Middle frontal gyrus (tissue), 1 donor: ENCODE results near the gene ZNF579.
"Not testable (repeated sequence)": the region's sequence is repeated elsewhere in the genome, so short reads cannot be mapped to it uniquely, and the experiment has no call there.

ENCODE experiments used
- DNase-seq: peaks from one replicate; pipeline ENCODE4 v3.0.0-alpha.2; 2015; ENCODE audit warnings: low spot score; ENCODE audit errors: extremely low spot score

ZNF579 gene

DNA sequence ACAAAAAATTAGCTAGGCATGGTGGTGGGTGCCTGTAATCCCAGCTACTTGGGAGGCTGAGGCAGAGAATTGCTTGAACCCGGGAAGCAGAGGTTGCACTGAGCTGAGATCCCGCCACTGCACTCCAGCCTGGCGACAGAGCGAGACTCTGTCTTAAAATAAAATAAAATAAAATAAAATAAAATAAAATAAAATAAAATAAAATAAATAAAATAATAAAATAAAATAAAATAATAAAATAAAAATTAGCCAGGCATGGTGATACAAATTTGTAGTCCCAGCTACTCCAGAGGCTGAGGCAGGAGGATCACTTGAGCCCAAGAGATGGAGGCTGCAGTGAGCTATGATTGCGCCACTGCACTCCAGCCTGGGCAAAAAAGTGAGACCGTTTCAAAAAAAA is 6.7 kb downstream of the ZNF579 start:
- DNase-seq, result not testable (repeated sequence)

DNA sequence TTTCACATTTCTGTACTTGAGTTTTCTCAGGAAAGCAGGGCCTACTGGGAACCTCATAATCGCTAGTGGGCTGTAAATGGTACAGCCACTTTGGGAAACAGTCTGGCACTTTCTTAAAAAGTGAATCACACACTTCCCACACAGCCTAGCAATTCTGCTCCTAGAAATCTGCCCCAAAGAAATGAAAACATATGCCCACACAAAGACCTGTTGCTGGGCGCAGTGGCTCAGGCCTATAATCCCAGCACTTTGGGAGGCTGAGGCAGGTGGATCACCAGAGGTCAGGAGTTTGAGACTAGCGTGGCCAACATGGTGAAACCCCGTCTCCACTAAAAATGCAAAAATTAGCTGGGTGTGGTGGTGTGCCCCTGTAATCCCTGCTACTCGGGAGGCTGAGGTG is 11.2 kb downstream of the ZNF579 start:
- not testable (repeated sequence) for DNase-seq

DNA sequence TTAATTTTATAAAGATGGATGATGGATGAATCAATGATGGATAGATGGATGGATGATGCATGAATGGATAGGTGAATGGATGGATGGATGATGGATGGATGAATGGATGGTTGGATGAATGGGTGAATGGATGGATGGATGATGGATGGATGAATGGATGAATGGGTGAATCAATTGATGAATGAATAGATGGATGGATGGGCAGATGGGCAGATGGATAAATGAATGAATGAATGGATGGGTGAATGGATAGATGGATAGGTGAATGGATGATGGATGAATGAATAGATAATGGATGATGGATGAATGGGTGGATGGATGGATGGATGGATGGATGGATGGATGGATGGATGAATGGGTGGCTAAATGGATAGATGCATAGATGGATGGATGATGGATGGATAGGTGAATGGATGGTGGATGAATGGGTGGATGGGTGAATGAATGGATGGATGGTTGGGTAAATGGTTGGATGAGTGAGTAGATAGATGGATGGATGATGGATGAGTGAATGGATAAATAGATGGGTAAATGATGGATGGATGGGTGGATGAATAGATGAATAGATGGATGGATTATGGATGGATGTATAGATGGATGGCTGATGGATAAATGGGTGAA is 12.8 kb downstream of the ZNF579 start:
- no peak for DNase-seq

DNA sequence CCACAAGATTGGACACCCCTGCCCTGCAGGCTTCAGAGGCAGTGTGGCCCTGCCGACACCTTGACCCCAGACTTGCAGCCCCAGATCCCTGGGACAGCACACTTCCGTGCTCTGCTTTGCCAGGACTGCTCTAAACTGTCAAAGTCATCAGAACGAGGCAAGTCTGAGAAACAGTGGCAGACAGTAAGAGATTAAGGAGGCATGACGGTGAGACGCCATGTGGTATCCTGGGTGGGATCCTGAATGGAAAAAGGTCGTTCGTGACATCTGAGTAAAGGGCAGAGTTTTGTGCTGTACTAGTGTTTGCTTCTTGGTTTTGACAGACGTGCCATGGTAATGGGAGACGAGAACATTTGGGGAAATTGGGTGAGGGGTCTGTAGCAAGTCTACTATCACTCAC is 13.8 kb downstream of the ZNF579 start:
- DNase-seq, result no peak

DNA sequence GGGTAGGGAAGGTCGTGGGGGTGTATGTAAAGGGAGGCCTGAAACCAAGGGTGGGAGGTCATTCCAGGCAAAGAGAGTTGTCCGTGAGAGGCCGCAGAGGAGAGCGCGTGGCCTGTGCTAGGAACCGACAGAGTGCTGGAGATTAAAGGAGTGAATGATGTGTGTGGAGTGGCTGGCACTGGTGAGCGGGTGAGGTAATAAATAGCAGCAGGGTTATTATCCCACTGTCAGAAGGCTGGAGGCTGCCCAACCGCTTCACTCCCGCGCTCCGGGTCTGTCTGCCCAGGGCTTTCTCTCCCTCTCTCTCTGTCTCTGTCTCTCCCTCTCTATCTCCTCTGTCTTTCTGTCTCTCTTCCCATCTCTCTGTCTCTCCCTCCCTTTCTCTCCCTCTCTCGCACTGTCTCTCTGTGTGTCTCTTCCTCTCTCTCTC is 17.4 kb downstream of the ZNF579 start:
- DNase-seq, result no peak

DNA sequence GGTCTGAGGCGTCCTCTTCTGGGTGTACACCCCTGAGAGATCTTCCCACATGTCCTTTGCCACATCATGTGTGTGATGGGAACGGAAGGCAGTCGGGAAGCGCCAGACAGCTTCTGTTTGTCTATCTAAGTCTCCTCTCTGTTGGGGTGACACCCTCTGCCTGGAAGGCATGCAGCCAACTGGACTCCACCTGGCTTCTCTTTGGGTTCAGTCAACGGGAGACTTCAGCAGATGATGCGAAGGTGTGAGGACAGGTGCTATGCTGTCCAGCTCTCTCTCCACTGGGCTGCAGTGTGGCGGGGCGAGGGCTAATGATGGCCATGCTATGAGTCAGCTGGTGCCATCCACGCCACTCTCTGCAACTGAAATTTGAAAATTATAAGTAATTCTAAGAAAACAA is 21.0 kb downstream of the ZNF579 start:
- no peak for DNase-seq

DNA sequence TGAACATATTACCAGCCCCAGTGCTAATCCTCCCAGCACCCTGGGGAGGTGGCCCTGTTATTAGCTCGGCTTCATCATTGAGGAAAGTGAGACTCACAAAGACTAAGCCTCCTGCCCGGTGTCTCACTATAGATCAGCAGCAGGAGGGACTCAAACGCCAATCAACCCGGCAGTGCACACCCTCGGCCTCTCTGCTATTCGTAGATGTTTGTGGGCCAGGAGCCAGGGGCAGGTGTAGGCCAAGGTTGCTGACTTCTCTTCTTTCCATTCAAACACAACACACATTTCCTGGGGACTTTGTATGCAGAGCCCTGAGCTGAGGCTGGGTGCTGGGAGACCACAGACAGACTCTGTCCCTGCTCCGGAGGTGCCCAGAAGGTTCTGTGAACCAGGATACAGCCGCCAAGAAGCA is 25.9 kb downstream of the ZNF579 start:
- no peak for DNase-seq

DNA sequence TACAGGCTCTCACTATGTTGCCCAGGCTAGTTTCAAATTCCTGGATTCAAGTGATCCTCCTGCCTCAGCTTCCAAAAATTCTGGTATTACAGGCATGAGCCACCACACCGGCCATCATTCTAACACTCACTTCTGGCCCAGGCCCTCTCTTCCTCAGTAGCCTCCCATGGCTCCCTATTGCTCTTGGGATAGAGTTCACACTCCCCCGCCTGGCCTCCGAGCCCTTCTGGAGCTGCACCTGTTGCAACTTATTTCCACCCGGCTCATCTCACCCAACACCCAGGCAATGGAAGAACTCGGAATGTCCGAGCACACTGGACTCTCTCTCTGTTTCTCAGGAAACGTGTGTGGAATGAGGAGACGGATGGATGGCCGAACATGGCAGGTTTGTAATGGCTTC is 26.3 kb downstream of the ZNF579 start:
- no peak for DNase-seq

DNA sequence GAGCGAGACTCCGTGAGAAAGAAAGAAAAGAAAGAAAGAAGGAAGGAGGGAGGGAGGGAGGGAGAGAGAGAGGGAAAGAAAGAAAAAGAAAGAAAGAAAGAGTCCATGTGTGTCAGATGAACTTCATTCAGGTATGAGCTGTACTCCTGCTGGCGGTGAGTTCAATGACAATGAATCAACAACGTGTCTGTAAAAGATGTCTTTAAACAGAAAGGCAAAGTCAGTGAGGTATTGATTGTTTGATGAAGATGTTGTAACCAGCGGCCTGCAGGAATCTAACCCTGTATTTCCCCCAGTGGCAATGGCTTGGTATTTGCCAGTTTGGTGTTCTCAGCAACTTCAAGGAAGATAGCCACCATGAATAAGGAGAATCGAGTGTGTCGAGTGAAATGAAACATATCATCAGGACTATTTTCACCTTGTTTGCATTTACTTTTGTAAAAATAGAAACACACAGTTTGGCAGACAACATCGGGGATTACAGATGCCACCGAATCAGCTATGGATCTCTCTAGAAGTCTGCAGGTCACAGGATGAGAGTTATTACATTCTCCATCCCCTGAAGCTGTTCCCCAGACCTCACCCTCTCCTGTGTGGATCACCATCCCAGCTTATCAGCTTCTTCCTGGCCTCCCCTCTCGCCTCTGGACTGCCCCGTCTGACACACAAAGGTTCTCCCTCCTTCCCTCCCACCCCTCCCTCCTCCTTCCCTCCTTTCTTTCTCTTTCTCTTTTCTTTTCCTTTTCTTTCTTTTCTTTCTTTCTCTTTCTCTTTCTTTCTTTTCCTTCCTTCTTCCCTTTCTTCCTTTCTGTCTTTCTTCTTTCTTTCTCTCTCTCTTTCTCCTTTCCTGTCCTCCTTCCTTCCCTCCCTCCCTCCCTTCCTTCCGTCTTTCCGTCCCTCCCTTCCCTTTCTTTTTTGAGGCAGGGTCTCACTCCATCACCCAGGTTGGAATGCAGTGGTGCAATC is 27.1 kb downstream of the ZNF579 start:
- no peak for DNase-seq

DNA sequence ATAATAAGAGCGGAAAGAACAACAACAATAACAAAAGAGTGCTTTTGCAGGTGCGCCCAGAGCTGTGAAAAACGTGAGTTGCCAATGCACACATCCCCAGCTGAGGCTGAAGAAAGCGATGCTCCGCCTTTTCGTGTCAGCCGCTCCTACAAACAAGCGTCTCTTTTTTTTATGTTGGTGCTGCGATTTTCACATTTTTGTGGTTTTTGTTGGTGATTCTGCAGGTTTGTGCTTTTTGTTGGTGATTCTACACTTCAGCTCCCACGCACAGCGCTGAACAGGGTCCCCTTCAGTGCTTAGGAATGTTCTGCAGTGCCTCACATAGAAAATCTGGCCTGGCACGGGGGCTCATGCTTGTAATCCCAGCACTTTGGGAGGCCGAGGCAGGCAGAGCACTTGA is 28.0 kb downstream of the ZNF579 start:
- no peak for DNase-seq

DNA sequence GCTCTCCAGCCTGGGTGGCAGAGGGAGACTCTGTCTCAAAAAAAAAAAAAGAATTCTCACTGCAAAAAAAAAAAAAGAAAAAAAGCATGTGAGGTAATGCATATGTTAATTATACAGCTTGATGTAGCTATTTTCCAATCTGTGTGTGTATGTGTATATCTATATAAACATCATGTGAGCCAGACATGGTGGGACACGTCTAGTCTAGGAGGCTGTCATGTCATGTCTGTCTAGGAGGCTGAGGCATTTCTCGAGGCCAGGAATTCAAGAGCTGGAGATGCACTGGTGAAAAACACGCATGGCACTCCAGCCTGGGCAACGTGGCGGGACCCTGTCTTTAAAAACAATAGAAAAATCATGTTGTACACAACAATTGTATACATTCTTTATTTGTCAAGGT is 28.4 kb downstream of the ZNF579 start:
- no peak for DNase-seq

DNA sequence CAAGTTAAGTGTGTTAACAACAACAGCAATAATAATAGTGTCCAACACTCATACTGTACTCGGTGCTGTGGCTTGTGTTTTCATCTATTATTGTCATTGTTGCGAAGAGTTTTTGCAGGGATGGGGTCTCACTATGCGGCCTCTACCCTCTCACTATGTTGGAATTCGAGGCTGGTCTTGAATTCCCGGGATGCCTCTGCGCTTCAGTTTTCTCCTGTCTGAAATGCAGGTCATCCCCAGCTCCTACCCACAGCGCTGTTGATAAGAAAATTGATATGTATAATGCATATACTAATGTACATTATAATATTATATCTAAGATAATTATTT is 30.4 kb downstream of the ZNF579 start:
- DNase-seq, result no peak

DNA sequence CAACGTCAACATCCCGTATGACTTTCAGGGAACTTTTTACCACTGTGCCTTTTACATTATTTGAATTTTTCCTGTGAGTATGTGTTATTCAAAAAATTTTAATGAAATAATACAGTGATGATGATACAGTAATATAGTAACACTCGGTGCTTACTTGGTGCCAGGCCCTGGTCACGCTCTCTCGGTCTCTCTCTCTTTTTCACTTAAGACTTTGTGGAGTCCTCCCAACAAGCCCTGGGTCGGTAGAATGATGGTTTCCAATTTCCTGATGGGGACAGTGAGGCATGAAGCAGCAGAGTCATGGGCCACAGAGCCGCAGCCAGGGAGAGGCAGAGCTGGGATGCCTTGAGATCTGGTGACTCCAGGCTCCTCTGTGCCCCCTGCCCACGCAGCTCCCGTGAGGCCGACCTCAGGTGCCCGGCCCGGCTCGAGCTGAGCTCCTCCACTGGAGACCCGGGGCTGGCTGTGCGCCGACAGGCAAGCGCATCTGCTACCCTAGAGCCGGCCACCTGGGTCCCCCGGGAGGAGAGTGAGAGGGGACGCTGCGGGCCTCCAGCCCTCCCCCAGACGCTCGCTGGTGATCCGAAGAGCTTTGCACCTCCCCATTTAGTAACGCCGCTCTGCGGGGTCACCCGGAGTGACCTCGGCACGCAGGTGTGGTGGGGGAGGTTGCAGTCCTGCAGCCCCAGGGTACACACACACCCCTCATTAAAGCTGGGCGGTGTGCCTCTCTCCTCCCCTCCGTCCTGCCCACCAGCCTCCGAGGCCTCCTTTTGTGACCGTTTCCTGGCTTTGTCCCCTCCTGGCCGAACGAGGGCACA is 30.9 kb downstream of the ZNF579 start:
- no peak for DNase-seq

DNA sequence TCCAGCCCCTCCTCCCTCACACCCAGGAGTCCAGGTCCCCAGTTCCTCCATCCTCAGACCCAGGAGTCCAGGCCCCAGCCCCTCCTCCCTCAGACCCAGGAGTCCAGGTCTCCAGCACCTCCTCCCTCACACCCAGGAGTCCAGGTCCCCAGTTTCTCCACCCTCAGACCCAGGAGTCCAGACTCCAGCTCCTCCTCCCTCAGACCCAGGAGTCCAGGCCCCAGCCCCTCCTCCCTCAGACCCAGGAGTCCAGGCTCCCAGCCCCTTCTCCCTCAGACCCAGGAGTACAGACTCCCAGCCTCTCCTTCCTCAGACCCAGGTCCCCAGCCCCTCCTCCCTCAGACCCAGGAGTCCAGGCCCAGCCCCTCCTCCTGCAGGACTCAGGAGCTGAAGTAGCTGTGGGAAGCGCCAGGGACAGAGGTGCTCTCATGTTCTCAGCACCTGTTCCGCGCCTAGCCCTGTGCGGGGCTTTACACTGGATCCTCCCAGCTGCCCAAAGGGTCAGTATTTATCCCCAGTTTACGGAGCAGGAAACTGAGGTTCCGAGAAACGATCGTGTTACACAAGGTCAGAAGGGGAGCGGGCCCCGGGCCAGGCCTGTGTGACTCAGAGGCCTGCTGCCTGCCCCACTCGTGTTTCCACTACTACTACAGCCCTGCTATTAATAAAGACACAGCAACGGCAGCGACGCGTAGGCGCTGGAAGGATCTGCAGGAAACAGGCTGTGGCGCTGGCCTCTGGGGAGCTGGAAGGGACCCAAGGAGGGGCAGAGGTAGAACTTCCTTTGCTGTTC is 33.6 kb downstream of the ZNF579 start:
- no peak for DNase-seq

DNA sequence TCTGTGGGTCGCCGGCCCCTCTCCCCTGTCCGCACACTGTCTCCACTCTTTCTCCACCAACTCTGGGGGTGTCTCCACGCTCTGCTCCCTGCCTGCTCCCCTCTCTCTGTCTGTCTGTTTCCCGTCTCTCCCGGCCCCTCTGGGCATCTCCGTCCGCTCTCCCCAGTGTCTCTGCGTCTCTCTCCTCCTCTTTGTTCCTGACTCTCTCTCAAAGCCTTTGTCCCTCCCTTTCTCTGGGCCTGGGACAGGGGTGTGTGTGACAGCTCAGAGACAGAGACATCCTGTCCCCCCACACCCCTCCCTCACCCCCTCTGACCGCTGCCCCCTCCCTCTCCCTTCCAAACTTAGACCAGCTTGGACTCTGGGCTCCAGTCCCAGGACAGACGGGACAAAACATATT is 34.6 kb downstream of the ZNF579 start:
- DNase-seq, result no peak

DNA sequence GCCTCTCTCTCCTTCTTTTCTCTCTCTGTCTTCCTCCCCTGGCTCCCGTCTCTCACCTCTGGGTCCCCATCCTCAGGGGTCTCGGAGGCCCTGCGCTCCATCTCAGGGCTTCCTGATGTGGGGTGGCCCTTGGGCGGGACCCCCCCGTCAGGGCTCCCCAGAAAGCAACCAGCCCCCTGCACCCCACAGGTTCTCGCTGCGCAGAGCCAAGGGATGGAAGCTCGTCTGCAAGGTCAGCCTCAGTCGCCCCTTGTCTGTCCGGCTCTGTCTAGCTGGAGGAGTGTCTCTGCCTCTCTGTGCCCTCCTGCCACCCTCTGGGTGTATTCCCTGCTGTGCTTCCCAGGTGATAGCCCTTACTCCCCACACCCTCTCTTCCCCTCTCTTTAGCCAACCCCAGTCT is 35.2 kb downstream of the ZNF579 start, which contains the start of gene SBK3:
Gene SBK3 (minus strand): TSS at position 101 of the 400 bp plus-strand sequence. CDS start 0 bp downstream, at position 101.
- no peak for DNase-seq

DNA sequence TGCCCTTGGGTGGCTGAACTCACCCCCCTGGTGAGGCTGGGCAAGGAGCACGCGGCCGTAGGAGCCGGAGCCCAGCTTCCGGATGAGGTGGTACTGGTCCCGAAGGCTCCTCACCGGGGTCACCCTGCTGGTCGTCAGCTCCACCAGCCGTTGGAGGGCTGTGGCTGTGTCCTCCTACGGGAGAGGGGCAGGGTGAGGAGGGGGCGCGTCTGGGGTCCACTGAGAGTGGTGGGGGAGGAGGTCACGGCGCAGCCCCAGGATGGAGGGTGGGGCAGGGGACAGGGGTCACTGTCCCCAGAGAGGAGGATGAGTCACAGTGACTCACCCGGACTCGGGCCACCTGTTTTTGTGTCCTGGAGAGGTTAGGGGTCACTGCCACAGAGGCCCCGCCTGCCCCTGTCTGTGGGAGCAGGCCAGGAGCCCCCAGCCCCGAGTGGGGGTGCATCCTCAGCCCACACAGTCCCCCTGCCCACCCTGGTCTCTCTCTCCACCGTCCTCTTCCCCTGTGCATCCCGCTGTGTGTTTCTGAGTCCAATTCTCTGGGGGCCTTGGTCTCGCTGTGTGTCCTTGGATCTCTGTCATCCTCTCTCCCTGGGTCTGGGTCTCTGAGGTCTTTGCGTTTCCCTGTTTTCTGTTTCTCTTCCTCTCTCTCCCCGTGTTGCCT is 35.7 kb downstream of the ZNF579 start:
- no peak for DNase-seq

DNA sequence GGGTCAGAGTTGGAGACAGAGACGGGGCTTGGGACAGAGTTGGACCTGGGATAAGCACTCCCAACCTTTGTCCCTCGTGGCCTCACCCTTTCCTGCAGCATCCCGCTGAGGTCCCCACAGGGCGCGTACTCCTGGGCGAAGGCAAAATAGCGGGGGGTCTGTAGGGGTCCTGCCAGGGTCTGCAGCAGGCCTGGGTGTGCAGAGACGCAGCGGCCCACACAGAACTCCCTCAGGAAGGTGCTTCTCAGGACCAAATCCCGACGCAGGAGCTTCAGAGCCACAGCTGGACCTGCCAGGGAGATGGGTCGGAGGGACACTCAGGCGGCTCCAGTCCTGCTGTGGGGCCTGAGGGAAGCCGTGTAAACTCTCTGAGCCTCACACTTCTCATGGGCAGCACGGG is 36.6 kb downstream of the ZNF579 start:
- DNase-seq, result no peak

DNA sequence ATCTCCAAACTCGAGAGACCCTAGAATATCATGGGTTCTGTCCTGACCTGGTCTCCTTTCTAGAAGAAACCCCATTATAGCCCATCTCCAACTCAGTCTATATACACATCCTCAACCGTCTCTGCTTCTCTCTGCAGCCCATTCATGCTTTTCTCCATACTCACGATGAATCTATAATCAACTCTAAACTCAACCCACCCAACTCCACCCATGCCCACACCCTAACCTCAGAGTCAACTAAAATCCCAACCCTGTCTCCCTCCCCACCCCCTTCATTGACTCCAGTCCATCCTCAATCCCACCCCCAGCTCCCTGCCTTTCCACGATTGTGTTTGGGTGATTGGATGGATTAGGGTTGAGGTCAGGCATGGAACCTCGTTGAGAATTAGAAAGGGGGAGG is 37.1 kb downstream of the ZNF579 start:
- no peak for DNase-seq

DNA sequence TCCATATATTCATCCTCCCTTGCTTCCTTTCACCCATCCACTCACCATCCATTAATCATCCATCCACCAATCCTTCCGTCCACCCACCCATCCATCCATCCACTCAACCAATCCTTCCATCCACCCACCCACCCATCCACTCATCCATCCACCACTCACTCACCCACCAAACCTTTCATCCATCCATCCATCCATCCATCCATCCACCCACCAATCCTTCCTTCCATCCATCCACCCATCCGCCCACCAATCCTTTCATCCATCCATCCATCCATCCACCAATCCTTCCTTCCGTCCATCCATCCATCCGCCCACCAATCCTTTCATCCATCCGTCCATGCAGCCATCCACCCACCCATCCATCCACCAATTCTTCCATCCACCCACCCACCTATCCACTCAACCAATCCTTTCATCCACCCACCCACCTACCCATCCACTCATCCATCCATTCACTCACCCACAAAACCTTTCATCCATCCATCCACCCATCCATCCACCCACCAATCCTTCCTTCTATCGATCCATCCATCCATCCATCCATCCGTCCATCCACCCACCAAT is 38.3 kb downstream of the ZNF579 start:
- DNase-seq, result no peak
